ENCODE data around the gene SSRP1.
A peak's percentile ranks its signal among the peaks of the same experiment; 100 is the strongest.

The SSRP1 gene

DNA sequence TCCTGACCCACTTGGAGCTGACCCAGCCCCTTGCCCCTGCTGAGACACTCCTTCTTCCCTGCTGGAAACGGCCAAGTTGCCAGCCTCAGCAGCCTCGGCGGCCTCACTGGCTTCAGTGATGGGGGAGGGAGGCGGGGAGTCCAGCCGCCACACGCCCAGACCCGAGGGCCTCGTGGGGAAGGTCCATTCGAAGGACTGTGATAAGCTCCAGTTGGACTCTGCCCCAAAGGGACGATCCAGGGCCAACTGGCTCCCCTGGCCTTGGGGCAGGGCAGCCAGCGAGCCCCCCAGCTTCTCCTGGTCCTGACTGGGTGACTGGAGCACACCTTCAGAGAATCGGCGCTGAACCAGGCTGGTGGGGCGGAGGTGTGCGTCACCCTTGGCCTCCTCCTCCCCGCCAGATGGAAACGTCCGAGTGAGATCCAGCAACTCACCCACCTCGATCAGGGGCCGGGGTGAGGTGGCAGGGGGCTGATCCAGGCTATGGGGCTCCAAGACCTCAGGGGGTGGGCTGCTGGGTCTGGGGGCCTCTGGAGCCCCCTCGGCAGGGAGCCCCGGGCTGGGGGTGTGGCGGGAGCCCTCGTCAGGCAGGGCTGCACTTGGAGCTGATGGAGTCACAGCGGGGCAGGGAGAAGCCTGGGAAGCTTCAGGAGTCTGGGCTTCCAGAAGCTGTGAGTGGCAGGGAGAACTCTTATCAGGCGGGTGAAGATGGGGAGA is 22.5 kb downstream of the SSRP1 start:
- TF ChIP-seq SIN3A (IDR thresholded peaks at IDR 0.05; ENCODE audit: borderline replicate concordance, insufficient read depth, low read length): no peak
- no peak for TF ChIP-seq FOXP2 (optimal IDR thresholded peaks at IDR 0.05; ENCODE audit: borderline replicate concordance, extremely low read depth, extremely low read length, insufficient read depth)
- TF ChIP-seq TAF1 (IDR thresholded peaks at IDR 0.05; ENCODE audit: borderline replicate concordance, insufficient read depth, low read length): no peak
- TF ChIP-seq, protein P1, sequence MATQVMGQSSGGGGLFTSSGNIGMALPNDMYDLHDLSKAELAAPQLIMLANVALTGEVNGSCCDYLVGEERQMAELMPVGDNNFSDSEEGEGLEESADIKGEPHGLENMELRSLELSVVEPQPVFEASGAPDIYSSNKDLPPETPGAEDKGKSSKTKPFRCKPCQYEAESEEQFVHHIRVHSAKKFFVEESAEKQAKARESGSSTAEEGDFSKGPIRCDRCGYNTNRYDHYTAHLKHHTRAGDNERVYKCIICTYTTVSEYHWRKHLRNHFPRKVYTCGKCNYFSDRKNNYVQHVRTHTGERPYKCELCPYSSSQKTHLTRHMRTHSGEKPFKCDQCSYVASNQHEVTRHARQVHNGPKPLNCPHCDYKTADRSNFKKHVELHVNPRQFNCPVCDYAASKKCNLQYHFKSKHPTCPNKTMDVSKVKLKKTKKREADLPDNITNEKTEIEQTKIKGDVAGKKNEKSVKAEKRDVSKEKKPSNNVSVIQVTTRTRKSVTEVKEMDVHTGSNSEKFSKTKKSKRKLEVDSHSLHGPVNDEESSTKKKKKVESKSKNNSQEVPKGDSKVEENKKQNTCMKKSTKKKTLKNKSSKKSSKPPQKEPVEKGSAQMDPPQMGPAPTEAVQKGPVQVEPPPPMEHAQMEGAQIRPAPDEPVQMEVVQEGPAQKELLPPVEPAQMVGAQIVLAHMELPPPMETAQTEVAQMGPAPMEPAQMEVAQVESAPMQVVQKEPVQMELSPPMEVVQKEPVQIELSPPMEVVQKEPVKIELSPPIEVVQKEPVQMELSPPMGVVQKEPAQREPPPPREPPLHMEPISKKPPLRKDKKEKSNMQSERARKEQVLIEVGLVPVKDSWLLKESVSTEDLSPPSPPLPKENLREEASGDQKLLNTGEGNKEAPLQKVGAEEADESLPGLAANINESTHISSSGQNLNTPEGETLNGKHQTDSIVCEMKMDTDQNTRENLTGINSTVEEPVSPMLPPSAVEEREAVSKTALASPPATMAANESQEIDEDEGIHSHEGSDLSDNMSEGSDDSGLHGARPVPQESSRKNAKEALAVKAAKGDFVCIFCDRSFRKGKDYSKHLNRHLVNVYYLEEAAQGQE (IDR thresholded peaks at IDR 0.05; ENCODE audit: insufficient read depth in 1 of 2, low read depth in 2 of 2, low read length in 2 of 2): no peak
- no peak for TF ChIP-seq POLR2AphosphoS5 (IDR thresholded peaks at IDR 0.05; ENCODE audit: low read depth, low read length)

DNA sequence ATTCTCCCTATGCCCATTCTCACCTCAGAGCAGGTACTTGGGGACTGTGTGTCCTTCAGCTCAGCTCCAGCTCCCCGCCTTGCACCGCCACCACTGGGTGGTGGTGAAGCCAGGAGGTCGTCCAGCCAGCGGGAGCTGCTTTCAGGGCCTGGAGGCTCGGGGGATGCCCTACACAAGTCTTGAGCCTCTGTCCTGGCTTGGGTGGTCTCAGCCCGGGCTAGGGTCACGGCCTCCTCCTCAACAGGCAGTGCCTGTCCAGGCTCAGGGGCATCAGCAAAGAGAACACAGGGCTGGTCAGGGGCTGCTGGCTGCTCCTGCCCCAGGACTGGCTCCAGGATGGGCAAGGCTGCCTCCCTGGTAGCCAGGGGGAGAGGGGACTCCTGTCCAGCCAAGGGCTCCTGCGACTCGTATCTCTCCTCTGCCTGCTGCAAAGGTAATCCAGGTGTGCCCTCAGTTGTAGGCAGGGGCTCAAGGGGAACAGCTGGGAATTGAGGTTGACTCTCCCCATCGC is 23.1 kb downstream of the SSRP1 start:
- no peak for TF ChIP-seq TAF1 (IDR thresholded peaks at IDR 0.05; ENCODE audit: borderline replicate concordance, insufficient read depth, low read length)
- TF ChIP-seq SIN3A (IDR thresholded peaks at IDR 0.05; ENCODE audit: borderline replicate concordance, insufficient read depth, low read length): no peak
- TF ChIP-seq POLR2AphosphoS5 (IDR thresholded peaks at IDR 0.05; ENCODE audit: low read depth, low read length): no peak
- TF ChIP-seq FOXP2 (optimal IDR thresholded peaks at IDR 0.05; ENCODE audit: borderline replicate concordance, extremely low read depth, extremely low read length, insufficient read depth): no peak
- TF ChIP-seq, protein P1 (IDR thresholded peaks at IDR 0.05; ENCODE audit: insufficient read depth in 1 of 2, low read depth in 2 of 2, low read length in 2 of 2): no peak

DNA sequence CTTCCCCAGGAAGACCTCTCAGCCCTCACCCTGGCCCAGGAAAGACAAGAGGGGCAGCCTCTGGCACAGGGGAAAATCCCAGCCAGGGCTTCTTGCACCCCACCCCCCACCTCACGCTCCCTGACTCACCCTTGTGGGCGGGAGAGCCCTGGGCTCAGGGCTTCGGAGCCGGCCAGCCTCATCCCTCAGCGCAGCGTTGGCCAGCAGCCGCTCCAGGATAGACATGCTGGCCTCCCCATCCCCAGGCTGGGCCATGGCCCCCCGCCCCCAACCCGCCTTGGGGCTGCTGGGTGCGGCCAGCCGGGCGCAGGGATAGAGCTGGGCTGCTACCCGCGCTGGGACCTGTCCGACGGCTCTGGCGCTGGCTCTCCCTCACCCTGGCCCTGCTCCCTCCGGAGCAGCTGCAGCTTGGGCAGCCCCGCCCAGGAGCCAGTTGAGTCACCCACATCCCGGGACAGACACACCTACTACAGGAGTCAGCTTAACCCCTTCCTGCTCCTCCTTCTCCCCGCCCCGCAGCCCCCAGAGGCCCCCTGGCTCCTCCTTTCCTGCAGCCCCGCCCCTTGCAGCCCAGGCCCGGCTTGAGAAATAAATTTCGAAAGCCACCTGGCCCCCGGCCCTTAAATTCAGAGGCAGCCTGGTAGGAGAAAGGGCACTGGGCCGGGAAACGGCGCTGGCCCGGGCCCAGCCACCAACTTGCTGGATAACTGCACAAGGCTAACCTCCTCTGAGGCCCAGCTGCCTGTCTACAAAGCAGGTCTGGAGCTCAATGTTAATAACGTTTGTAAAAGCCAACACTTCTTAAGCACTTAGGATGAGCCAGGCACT is 24.4 kb downstream of the SSRP1 start:
- peak; percentile 53 for TF ChIP-seq FOXP2 (optimal IDR thresholded peaks at IDR 0.05; ENCODE audit: borderline replicate concordance, extremely low read depth, extremely low read length, insufficient read depth)
- TF ChIP-seq, protein P1 (IDR thresholded peaks at IDR 0.05; ENCODE audit: insufficient read depth in 1 of 2, low read depth in 2 of 2, low read length in 2 of 2): peak in 1 of 2 experiments; percentile 17; a peak in 1 of 4 replicates
- TF ChIP-seq TAF1 (IDR thresholded peaks at IDR 0.05; ENCODE audit: borderline replicate concordance, insufficient read depth, low read length): no peak
- TF ChIP-seq SIN3A (IDR thresholded peaks at IDR 0.05; ENCODE audit: borderline replicate concordance, insufficient read depth, low read length): peak; percentile 88; the same call in 1 of the 2 replicates
- TF ChIP-seq POLR2AphosphoS5 (IDR thresholded peaks at IDR 0.05; ENCODE audit: low read depth, low read length): no peak; the same call in 1 of the 2 replicates

DNA sequence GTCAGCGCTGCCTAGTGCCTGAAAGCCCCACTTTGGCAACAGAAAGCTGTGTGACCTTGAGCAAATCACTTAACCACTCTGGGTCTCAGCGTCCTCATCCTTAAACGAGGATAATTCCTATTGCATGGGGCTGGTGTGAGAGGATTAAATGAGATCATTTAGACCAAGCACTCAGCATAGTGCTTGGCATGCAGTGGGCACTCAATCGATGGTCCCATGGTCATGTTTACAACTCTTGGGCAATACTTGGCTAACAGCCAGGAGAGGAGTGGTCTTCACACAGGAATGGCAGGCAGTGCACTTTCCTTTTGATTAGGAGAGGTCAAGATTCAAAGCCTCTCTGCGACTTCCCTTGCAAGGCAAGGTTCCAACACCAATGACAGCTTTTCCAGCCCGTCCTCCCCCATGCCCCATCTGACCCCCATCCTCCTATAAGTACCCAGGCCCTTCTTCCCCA is 25.0 kb downstream of the SSRP1 start:
- TF ChIP-seq SIN3A (IDR thresholded peaks at IDR 0.05; ENCODE audit: borderline replicate concordance, insufficient read depth, low read length): no peak
- TF ChIP-seq, protein P1 (IDR thresholded peaks at IDR 0.05; ENCODE audit: insufficient read depth in 1 of 2, low read depth in 2 of 2, low read length in 2 of 2): no peak; a peak in 1 of 4 replicates
- TF ChIP-seq FOXP2 (optimal IDR thresholded peaks at IDR 0.05; ENCODE audit: borderline replicate concordance, extremely low read depth, extremely low read length, insufficient read depth): peak; percentile 32
- TF ChIP-seq POLR2AphosphoS5 (IDR thresholded peaks at IDR 0.05; ENCODE audit: low read depth, low read length): no peak; the same call in none of the 2 replicates
- no peak for TF ChIP-seq TAF1 (IDR thresholded peaks at IDR 0.05; ENCODE audit: borderline replicate concordance, insufficient read depth, low read length)

All from PFSK-1 (cell line).